ENCODE data around the gene KATNB1.

GRCh38 chr16:57763285-57764005 lies 27.9 kb downstream of the KATNB1 start:
- TF ChIP-seq, protein P1, sequence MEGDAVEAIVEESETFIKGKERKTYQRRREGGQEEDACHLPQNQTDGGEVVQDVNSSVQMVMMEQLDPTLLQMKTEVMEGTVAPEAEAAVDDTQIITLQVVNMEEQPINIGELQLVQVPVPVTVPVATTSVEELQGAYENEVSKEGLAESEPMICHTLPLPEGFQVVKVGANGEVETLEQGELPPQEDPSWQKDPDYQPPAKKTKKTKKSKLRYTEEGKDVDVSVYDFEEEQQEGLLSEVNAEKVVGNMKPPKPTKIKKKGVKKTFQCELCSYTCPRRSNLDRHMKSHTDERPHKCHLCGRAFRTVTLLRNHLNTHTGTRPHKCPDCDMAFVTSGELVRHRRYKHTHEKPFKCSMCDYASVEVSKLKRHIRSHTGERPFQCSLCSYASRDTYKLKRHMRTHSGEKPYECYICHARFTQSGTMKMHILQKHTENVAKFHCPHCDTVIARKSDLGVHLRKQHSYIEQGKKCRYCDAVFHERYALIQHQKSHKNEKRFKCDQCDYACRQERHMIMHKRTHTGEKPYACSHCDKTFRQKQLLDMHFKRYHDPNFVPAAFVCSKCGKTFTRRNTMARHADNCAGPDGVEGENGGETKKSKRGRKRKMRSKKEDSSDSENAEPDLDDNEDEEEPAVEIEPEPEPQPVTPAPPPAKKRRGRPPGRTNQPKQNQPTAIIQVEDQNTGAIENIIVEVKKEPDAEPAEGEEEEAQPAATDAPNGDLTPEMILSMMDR (IDR thresholded peaks at IDR 0.05; ENCODE audit: borderline replicate concordance, extremely low read depth, low read length, poor library complexity, severe bottlenecking), result no peak
- TF ChIP-seq EZH2 (IDR thresholded peaks at IDR 0.05; ENCODE audit: borderline replicate concordance, low read depth, low read length, severe bottlenecking), result no peak

Measured in DND-41 (cell line).